Measurements from ENCODE around the gene CNTRL.

GRCh38 chr9:121172726-121173487, 98.2 kb downstream of the CNTRL start:
- TF ChIP-seq YY1 (IDR thresholded peaks at IDR 0.05; ENCODE audit: insufficient read depth, insufficient read length) (no peak), ZNF274 (IDR thresholded peaks at IDR 0.05; ENCODE audit: low read depth, low read length) (no peak)
